ENCODE data around the gene LDLRAP1.
A peak's percentile ranks its signal among the peaks of the same experiment; 100 is the strongest.

The LDLRAP1 gene

DNA sequence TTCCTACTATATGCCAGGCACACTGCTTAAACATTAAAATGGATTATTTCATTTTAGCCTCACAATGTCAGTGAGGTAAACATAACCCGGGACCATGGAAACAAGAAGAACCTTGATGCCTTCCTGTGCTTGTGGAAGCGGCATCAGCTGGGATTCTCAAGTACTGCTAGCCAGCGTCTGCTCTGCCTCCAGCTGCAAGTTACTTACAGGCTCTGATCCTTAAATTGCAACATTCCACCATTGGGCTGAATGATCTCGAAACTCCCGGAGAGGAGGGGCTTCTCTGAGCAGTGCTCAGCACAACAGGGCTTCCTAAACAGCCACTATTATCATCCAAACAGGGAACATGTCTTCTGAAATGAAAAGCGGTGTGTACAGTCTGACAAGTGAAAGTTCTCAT lies 66.5 kb downstream of the LDLRAP1 start:
- DNase-seq (ENCODE audit: low spot score) = no peak

DNA sequence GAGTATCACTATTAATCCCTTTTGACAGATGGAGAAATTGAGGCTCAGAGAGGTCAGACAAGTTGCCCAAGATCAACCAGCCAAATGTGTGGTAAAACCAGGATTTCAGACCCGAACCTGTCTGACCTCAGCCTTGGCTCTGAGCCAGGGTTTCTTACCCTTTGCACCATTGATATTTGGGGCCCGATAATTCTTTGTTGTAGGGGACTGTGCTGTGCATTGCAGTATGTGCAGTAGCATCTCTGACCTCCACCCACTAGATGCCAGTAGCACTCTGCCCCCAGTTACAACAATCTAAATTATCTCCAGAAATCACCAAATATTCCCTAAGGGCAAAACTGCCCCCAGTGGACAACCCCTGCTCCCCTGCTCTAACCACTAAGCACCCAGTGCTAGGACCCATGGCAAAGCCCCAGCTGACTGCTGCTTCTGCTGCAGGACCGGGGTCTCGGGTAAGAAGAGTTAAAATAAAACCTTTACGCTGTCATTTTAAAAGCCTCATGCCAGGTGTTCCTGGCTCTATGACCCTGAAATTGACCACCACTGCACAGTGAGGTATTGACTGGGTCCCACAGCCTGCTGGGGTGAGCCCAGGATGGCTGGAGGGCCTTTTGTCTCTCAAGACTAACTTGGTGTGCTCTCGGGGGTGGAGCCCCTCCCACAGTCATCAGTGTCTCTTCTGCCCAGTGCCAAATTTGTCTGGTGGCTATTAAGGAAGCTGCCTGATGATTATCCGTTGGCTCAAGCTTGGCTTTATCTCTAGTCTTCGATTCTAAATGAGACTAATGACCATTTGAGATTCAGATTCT lies 67.6 kb downstream of the LDLRAP1 start:
- DNase-seq (ENCODE audit: low spot score) = peak; percentile 27

DNA sequence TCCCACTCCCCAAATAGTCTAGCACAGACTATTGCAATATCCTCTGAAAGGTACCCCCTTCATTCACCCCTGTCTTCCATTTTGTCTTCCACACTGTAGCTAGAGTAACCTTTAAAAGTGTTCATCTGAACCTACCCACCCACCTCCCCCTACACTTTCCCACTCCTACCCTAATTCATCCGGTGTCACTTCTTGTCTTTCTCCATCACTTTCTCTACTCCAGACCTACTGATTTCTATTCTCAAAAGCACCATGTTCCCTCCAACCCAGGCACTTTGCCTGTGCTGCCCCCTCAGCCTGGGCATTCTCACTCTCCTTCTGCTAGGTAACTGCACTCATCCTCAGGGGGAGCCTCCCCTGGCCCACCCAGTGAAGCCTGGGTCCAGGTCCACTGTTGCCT lies 68.4 kb downstream of the LDLRAP1 start:
- DNase-seq (ENCODE audit: low spot score) = no peak

DNA sequence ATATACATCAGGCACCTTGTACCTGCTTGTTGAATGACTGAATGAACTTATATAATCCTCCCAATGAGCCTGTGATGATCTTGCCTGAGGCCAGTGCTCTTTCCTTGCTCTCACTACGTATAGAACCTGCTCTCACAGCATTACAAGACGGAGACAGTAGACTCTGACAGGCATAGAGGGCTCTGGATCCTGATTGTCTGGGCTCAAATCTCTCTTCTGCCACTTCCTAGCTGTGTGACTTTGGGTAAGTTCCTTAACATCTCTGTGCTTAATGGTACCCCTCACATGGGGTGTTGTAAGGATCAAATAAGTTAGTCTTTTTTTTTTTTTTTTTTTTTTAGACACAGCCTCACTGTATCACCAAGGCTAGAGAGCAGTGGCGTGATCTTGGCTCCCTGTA lies 69.0 kb downstream of the LDLRAP1 start:
- no peak for DNase-seq (ENCODE audit: low spot score)

DNA sequence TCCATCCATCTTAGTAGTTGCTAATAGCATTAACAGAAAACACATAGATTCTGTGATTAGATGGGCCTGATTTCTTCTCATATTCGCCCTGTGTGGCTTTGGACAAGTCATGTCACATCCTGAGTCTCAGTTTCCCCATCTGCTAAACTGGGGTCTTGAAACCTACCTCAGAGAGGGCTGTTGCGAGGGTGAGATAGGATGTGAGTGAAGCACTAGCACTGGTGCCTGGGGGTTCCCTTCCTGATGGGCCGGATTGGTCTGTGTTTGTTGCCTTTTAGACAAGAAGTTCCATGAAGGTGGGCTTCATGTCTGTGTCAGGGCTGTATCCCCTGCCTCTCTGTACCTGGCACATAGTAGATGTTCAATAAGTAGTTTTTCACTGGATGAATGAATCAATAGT lies 69.7 kb downstream of the LDLRAP1 start:
- no peak for DNase-seq (ENCODE audit: low spot score)

DNA sequence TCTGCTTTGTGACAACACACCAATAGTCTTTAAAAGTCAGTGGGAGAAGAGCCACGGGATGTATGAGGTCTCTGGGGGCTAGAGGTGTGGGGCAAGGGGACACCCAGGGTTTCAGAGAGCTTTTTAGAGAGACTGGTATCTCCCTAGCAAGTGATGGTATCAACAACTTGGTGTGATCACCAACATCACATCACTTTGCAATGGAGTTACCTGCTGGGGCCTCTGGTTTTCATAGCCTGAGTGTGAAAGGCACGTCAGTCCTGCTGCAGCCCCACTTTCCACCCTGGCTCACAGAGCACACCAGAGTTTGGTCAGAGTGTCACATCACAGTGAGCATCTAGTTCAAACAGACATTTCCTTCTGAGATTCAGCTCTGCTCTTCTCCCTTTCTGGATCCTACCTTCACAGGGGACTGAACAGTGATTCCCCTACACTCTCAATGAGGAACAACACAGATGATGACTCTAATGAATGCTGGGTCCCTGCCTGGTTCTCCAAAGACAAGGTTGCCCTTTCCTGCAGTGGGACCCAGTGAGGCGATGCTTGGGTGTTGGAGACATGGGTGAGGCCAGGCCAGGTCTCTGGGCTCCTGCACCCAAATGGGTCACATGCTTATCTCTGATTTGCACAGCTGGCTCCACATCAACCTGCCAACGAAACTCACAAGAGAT lies 71.2 kb downstream of the LDLRAP1 start:
- DNase-seq (ENCODE audit: low spot score) = no peak

DNA sequence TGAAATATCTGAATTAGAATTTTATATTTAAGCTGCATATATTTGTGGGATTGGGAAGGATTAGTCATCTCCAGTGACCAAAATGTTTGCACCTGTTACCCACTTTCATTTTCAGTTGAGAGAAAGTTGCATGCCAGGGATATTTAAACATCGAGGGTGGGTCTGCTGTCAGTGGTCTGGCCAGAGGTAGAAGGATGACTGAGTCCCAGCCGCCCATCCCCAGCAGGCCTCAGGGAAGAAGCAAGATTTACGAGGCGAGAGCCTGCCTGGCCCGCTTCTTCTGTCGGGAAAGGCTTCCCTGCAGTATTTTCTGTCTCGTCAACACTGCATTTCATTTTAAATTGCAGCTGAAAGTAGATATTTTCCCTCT lies 71.8 kb downstream of the LDLRAP1 start:
- DNase-seq (ENCODE audit: low spot score) = no peak

DNA sequence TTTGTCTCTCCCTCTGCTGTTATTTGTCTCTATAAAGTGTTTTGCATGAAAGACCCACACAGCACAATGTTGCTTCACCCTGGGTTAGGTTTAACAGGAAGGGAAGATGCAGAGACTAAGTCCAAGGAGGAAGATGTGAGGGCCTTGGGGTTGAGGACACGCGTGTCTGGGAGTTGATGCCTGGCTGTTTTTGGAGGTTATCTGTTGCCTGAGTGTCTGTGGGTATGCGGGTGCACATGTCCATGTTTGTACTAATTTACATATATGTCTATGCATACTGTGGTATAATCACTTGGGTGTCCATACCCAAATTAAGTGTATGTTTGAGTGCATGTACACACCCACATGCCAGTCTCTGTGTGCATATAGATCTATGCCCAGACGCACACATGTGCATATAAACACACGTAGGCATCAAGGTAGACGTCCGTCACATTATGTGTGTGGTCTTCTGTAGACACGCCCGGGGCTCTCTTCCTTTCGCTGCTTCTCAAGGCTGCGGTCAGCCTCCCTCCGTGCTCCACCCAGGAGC lies 72.2 kb downstream of the LDLRAP1 start:
- no peak for DNase-seq (ENCODE audit: low spot score)

DNA sequence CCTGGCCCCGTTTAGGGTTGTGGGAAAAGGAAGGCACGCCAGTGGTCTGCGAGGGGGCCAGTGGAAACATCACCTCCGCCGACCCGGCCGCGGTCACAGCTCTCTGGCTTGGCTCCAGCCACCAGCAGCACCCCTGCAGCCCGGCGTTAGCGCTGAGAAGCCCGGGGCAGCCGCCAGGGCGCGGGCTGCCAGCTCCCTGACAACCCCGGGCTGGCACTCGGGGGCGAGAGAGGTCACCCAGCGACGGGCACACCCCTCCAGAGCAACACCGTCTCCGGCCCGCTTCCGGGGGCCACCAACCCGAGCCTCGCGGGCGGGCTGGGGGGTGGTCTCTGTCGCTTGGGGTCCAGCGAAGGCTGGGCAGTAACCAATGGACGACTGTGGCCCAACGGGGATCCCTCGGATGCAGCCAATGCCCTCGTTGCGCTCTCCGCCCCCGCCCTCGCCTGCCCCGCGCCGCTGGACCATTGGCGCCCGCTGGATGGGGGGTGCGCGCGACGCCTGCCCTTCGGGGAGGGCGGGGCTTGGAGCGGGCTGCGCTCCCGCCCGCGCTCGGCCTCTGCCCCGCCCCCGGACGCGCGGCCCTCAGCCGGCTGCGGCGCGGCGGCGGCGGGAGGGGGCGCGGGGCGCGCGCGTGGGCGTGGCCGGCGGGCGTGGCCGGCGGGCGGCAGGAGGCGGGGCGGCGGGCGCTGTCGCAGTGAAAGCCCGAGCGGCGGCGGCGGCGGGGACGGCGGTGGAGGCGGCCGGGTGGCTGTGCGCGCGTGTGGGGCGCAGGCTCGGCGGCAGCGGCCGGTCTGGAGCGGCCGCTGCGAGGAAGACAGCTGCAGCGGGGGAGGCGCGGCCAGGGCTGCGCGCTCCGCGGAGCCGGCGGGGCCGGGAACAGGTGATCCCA lies 72.9 kb downstream of the LDLRAP1 start, which contains the start of gene MAN1C1:
TSS of gene MAN1C1 (plus strand) at position 697 of the 892 bp plus-strand sequence. CDS start 1,007 bp downstream, outside the sequence.
- peak; percentile 99 for DNase-seq (ENCODE audit: low spot score)

DNA sequence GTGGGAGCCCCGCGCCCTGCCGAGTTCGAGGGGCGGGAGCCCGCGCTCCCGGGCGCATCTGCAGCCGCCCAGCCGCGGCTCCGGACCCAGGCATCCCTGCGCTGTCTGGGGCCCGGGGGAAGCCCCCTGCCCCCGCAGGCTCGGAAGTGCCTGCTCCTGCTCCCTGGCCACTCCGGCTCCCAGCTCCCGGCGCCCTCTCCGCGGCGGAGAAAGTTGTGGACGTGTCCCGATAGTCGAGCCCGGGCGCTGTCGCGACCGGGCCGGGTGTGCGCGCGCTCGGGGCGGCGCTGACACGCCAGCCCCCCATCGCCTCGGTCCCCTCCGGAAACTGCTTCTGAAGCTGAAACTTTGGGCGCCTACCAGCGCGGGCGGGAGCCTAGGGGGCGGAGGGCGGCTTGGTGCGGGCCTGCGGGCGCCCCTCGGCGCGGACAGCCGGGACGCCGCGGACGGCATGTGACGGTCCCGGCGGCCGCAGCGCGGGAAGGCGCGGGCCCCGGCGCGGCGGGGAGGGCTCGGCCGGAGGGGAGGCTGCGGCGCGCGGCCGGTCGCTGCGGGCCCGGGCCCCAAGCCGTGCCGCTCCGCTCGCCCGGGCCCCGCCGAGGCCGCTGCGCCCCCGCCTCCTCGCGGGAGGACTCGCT lies 73.7 kb downstream of the LDLRAP1 start:
- DNase-seq (ENCODE audit: low spot score) = no peak

DNA sequence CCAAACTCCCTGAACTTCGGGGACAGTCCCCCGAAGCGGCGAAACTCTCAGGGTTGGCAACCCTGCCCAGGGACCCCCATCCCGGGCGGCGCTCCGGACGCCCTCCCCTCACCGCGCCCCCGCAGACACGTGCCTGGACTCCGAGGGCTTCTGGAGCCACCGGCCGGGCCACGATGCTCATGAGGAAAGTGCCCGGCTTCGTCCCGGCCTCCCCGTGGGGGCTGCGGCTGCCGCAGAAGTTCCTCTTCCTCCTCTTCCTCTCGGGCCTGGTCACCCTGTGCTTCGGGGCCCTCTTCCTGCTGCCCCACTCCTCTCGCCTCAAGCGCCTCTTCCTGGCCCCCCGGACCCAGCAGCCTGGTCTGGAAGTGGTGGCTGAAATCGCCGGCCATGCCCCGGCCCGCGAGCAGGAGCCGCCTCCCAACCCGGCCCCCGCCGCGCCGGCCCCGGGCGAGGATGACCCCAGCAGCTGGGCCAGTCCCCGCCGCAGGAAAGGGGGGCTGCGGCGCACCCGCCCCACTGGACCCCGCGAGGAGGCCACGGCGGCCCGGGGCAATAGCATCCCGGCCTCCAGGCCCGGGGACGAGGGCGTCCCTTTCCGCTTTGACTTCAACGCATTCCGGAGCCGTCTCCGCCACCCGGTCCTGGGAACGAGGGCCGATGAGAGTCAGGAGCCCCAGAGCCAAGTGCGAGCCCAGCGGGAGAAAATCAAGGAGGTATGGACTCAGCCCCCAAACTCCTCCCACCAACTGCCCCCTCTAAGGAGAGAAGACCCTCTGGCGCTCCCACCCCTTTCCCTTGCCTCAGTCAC lies 74.4 kb downstream of the LDLRAP1 start:
- DNase-seq (ENCODE audit: low spot score) = no peak

DNA sequence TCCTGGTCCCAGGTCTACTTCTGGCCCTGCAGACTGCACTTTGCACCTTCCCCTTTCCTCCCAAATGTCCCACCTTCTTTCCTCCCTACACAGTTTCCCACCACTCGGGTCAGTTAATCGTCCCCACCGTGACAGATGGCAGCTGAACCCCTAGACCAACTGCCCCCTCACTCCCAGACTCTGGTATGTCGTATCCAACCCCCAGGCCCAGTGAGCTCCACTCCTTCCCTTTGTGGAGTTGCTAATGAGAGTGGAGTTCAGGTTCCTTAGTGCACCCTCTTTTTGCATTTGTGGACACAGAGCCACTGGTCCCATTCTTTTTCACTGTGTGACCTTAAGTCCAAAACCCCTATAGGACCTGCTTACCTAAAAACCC lies 75.0 kb downstream of the LDLRAP1 start:
- no peak for DNase-seq (ENCODE audit: low spot score)
